Uterus (tissue), 2 donors: Measurements from ENCODE around the gene YBX1.

Source experiments
- POLR2A ChIP-seq, 2 donors: fragments of 450-650 bp; IDR thresholded peaks; one replicate each; pipeline ENCODE4 v1.6.1; 2016; ENCODE audit warnings: antibody characterized with exemption in 2 of 2, mild to moderate bottlenecking in 1 of 2, moderate library complexity in 1 of 2
- TF ChIP-seq, protein P1 (sequence below), 4 experiments: fragments of 200-600 bp in 2 of 4; fragments of 450-650 bp in 2 of 4; sonication (generic) in 2 of 4; IDR thresholded peaks; one replicate each; pipeline ENCODE4 v1.5.1; 2016 to 2019; ENCODE audit warnings: antibody characterized with exemption in 4 of 4, mild to moderate bottlenecking in 2 of 4, moderate library complexity in 1 of 4

DNA sequence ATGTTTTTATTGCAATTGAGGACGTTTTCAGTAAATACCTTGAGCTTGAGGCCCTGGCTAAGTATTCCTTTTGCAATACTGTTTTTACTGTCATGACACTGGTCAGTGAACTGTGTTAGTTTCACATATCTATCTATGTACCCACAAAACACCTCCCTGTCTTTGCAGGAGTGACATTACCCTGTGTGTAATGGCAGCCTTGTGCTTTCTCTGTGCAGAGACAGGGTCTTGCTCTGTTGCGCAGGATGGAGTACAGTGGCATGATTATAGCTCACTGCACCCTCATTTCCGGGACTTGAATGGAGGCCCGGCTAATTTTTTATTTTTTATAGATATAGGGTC is 8.9 kb downstream of the YBX1 start:
- no peak for TF ChIP-seq POLR2A (IDR thresholded peaks at IDR 0.05)
- TF ChIP-seq, protein P1, sequence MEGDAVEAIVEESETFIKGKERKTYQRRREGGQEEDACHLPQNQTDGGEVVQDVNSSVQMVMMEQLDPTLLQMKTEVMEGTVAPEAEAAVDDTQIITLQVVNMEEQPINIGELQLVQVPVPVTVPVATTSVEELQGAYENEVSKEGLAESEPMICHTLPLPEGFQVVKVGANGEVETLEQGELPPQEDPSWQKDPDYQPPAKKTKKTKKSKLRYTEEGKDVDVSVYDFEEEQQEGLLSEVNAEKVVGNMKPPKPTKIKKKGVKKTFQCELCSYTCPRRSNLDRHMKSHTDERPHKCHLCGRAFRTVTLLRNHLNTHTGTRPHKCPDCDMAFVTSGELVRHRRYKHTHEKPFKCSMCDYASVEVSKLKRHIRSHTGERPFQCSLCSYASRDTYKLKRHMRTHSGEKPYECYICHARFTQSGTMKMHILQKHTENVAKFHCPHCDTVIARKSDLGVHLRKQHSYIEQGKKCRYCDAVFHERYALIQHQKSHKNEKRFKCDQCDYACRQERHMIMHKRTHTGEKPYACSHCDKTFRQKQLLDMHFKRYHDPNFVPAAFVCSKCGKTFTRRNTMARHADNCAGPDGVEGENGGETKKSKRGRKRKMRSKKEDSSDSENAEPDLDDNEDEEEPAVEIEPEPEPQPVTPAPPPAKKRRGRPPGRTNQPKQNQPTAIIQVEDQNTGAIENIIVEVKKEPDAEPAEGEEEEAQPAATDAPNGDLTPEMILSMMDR (IDR thresholded peaks at IDR 0.05), result no peak
